Astrocyte (in vitro differentiated cells and primary cell): ENCODE measurements around the gene AUP1.

ENCODE experiments used
- CTCF ChIP-seq: IDR thresholded peaks from 2 replicates; pipeline ENCODE4 v1.5.1; 2011; ENCODE audit warnings: low read depth, mild to moderate bottlenecking, inconsistent platforms, low read length, moderate library complexity; ENCODE audit not compliant: insufficient read depth
- EZH2 ChIP-seq: IDR thresholded peaks from 2 replicates; pipeline ENCODE4 v1.6.1; 2012; ENCODE audit warnings: mild to moderate bottlenecking, low read length, inconsistent platforms; ENCODE audit not compliant: insufficient read depth

- TF ChIP-seq CTCF, result no peak
- no peak for TF ChIP-seq EZH2
Measured at GRCh38 chr2:74566754-74567085, 37.2 kb upstream of the AUP1 start.
